H1 (cell line): ENCODE measurements around the gene COL25A1. TPM values are rescaled to one million over a fixed set of nuclear protein-coding genes. Genes with fewer than 3 reads are reported as not detected.

Experiments
- CTCF ChIA-PET: fragments of 300-600 bp; sonication (Branson Sonifier 250); formaldehyde crosslinking; loops from one replicate; lab custom pipeline; 2021; ENCODE audit not compliant: partially characterized antibody; lab: Charles Lee
- POLR2A ChIA-PET: fragments of 300-600 bp; sonication (Branson Sonifier 250); formaldehyde crosslinking; loops from one replicate; lab custom pipeline; 2021; ENCODE audit warnings: inconsistent platforms; ENCODE audit not compliant: partially characterized antibody; lab: Charles Lee
- DNase-seq, 2 experiments: peaks; one replicate each; pipeline versions ENCODE4 v3.0.0 to v3.0.0-alpha.2; 2010 to 2022; ENCODE audit warnings: low spot score in 2 of 2, low read depth in 1 of 2, mixed read lengths in 1 of 2
- FAIRE-seq: peaks from 2 replicates; lab custom pipeline; 2011; peaks lifted over from hg19 to GRCh38; lab: Jason Lieb, UNC
- H2AFZ ChIP-seq: 2 replicates; pipeline ENCODE4 v1.8.1; 2012; ENCODE audit warnings: low read length, inconsistent platforms
- H2AK5ac ChIP-seq: 2 replicates; pipeline ENCODE4 v1.6.1; 2013; ENCODE audit warnings: low read depth, low read length
- H2BK120ac ChIP-seq: replicated peaks from 2 replicates; pipeline ENCODE3; 2013; ENCODE audit warnings: low read depth, low read length, inconsistent platforms
- H2BK12ac ChIP-seq: 2 replicates; pipeline ENCODE4 v1.6.1; 2013; ENCODE audit warnings: low read depth, low read length
- H2BK15ac ChIP-seq: 2 replicates; pipeline ENCODE4 v1.6.1; 2013; ENCODE audit warnings: low read length
- H2BK20ac ChIP-seq: 2 replicates; pipeline ENCODE4 v1.6.1; 2013; ENCODE audit warnings: low read length
- H2BK5ac ChIP-seq: 2 replicates; pipeline ENCODE4 v1.6.1; 2013; ENCODE audit warnings: low read depth, low read length
- H3K14ac ChIP-seq: 2 replicates; pipeline ENCODE4 v1.6.1; 2013; ENCODE audit warnings: inconsistent platforms; ENCODE audit not compliant: insufficient read length
- H3K18ac ChIP-seq: 2 replicates; pipeline ENCODE4 v1.6.1; 2013; ENCODE audit warnings: low read length; ENCODE audit errors: extremely low read depth
- H3K23ac ChIP-seq: 2 replicates; pipeline ENCODE4 v1.6.1; 2013; ENCODE audit warnings: inconsistent platforms; ENCODE audit not compliant: insufficient read length
- H3K23me2 ChIP-seq: 2 replicates; pipeline ENCODE4 v1.6.1; 2013; ENCODE audit warnings: low read depth, low read length
- H3K27ac ChIP-seq: 2 replicates; pipeline ENCODE4 v1.6.1; 2011; ENCODE audit warnings: low read depth, low read length, inconsistent platforms
- H3K27me3 ChIP-seq, 4 experiments: replicated peaks in 1 of 4; 1 replicate in 1 of 4; 2 replicates in 3 of 4; pipeline versions ENCODE4 v1.6.1 to v1.8.1; 2011 to 2013; ENCODE audit warnings: low read length in 3 of 4, mild to moderate bottlenecking in 3 of 4, inconsistent platforms in 2 of 4, mixed read lengths in 2 of 4, moderate library complexity in 1 of 4; ENCODE audit not compliant: control insufficient read depth in 3 of 4, insufficient read depth in 3 of 4; ENCODE audit errors: extremely low read depth in 1 of 4
- H3K36me3 ChIP-seq, 4 experiments: 2 replicates each; pipeline versions ENCODE4 v1.6.1 to v1.8.1; 2011 to 2013; ENCODE audit warnings: mild to moderate bottlenecking in 4 of 4, low read length in 3 of 4, moderate library complexity in 2 of 4, control low read depth in 1 of 4, inconsistent platforms in 1 of 4; ENCODE audit not compliant: insufficient read depth in 4 of 4, control insufficient read depth in 2 of 4
- H3K4ac ChIP-seq: replicated peaks from 2 replicates; pipeline ENCODE3; 2013; ENCODE audit warnings: low read length, low read depth, mixed read lengths, inconsistent platforms; ENCODE audit not compliant: insufficient read length
- H3K4me1 ChIP-seq, 4 experiments: replicated peaks in 1 of 4; 1 replicate in 1 of 4; 2 replicates in 3 of 4; pipeline versions ENCODE4 v1.6.1 to v1.8.1; 2011 to 2013; ENCODE audit warnings: low read length in 3 of 4, inconsistent platforms in 2 of 4, mixed read lengths in 1 of 4; ENCODE audit not compliant: insufficient read depth in 4 of 4, control insufficient read depth in 3 of 4
- H3K4me2 ChIP-seq, 2 experiments: 2 replicates each; pipeline versions ENCODE4 v1.6.1 to v1.8.1; 2011 to 2013; ENCODE audit warnings: low read depth in 2 of 2, low read length in 2 of 2, control low read depth in 1 of 2, inconsistent platforms in 1 of 2, mild to moderate bottlenecking in 1 of 2; ENCODE audit not compliant: insufficient read depth in 1 of 2
- H3K4me3 ChIP-seq, 4 experiments: fragments of 200-600, 300-600 bp in 1 of 4; sonication (generic), shearing (Covaris generic), sonication (Bioruptor Twin) in 1 of 4; 2 replicates each; pipeline versions ENCODE4 v1.5.1 to v1.8.1; 2011 to 2016; ENCODE audit warnings: low read length in 4 of 4, low read depth in 3 of 4, control low read depth in 2 of 4, inconsistent platforms in 2 of 4, mild to moderate bottlenecking in 2 of 4, mixed read lengths in 1 of 4, moderate library complexity in 1 of 4; ENCODE audit not compliant: insufficient read depth in 2 of 4; ENCODE audit errors: extremely low read depth in 1 of 4
- H3K56ac ChIP-seq: replicated peaks from 2 replicates; pipeline ENCODE3; 2013; ENCODE audit warnings: low read depth, mild to moderate bottlenecking, mixed read lengths, low read length, inconsistent platforms; ENCODE audit not compliant: insufficient read length
- H3K79me1 ChIP-seq: 2 replicates; pipeline ENCODE4 v1.6.1; 2013; ENCODE audit warnings: low read depth, low read length, control low read depth
- H3K79me2 ChIP-seq, 2 experiments: 2 replicates each; pipeline versions ENCODE4 v1.6.1 to v1.8.1; 2012 to 2013; ENCODE audit warnings: low read length in 2 of 2, mild to moderate bottlenecking in 2 of 2, inconsistent platforms in 1 of 2; ENCODE audit not compliant: insufficient read depth in 2 of 2, control insufficient read depth in 1 of 2
- H3K9ac ChIP-seq, 4 experiments: replicated peaks in 1 of 4; 1 replicate in 1 of 4; 2 replicates in 3 of 4; pipeline versions ENCODE4 v1.6.1 to v1.8.1; 2011 to 2013; ENCODE audit warnings: low read depth in 3 of 4, low read length in 3 of 4, control low read depth in 2 of 4, mild to moderate bottlenecking in 2 of 4, moderate library complexity in 2 of 4, inconsistent platforms in 1 of 4; ENCODE audit errors: extremely low read depth in 1 of 4
- H3K9me3 ChIP-seq, 2 experiments: 2 replicates each; pipeline versions ENCODE4 v1.6.1 to v1.8.1; 2012 to 2013; ENCODE audit warnings: mild to moderate bottlenecking in 2 of 2, moderate library complexity in 2 of 2, control low read depth in 1 of 2, inconsistent platforms in 1 of 2, low read depth in 1 of 2, low read length in 1 of 2, mixed read lengths in 1 of 2; ENCODE audit not compliant: insufficient read depth in 2 of 2
- H4K20me1 ChIP-seq, 2 experiments: replicated peaks in 1 of 2; 2 replicates each; pipeline versions ENCODE3 to v1.8.1; 2011 to 2013; ENCODE audit warnings: inconsistent platforms in 2 of 2, low read length in 2 of 2, mild to moderate bottlenecking in 1 of 2; ENCODE audit not compliant: insufficient read depth in 2 of 2, control insufficient read depth in 1 of 2
- H4K5ac ChIP-seq: 2 replicates; pipeline ENCODE4 v1.6.1; 2013; ENCODE audit warnings: low read length, low read depth, mixed read lengths, inconsistent platforms; ENCODE audit not compliant: insufficient read length
- H4K8ac ChIP-seq: 2 replicates; pipeline ENCODE4 v1.8.0; 2013; ENCODE audit warnings: mild to moderate bottlenecking, moderate library complexity, low read length, inconsistent platforms; ENCODE audit not compliant: insufficient read depth; ENCODE audit errors: extremely low read depth
- H4K91ac ChIP-seq: replicated peaks from 2 replicates; pipeline ENCODE3; 2013; ENCODE audit warnings: low read length, mixed read lengths, inconsistent platforms; ENCODE audit not compliant: insufficient read length
- BRCA1 ChIP-seq: IDR thresholded peaks from 2 replicates; pipeline ENCODE4 v1.6.1; 2012; ENCODE audit warnings: low read depth, low read length, improper control_type of control experiment
- CBX5 ChIP-seq: fragments of 300-800, 300-1000 bp; sonication (generic); IDR thresholded peaks from 2 replicates; pipeline ENCODE4 v1.7.1; 2016; ENCODE audit warnings: antibody characterized with exemption, low read length, low read depth
- CTCF ChIP-seq, 3 experiments: IDR thresholded peaks; 1 replicate in 2 of 3; 2 replicates in 1 of 3; pipeline versions ENCODE4 v1.5.1 to v1.6.1; 2011; ENCODE audit warnings: low read length in 3 of 3, mild to moderate bottlenecking in 3 of 3, inconsistent platforms in 2 of 3, low read depth in 1 of 3, moderate library complexity in 1 of 3; ENCODE audit not compliant: insufficient read depth in 1 of 3; ENCODE audit errors: control extremely low read depth in 1 of 3
- GABPA ChIP-seq: IDR thresholded peaks from 2 replicates; pipeline ENCODE4 v1.6.1; 2011; ENCODE audit warnings: mild to moderate bottlenecking, low read length, moderate library complexity, borderline replicate concordance; ENCODE audit not compliant: insufficient read depth
- MAFK ChIP-seq: IDR thresholded peaks from 2 replicates; pipeline ENCODE4 v1.6.1; 2012; ENCODE audit warnings: low read depth, mild to moderate bottlenecking, improper control_type of control experiment, low read length
- NRF1 ChIP-seq: IDR thresholded peaks from 2 replicates; pipeline ENCODE4 v1.6.1; 2011; ENCODE audit warnings: mild to moderate bottlenecking, low read depth, low read length, improper control_type of control experiment
- RAD21 ChIP-seq, 2 experiments: IDR thresholded peaks in 1 of 2; conservative IDR thresholded peaks in 1 of 2; 2 replicates each; pipeline ENCODE4 v1.6.1; 2011; ENCODE audit warnings: low read depth in 2 of 2, low read length in 2 of 2, improper control_type of control experiment in 1 of 2, inconsistent platforms in 1 of 2, mild to moderate bottlenecking in 1 of 2, moderate library complexity in 1 of 2
- WGBS, 2 experiments: shearing (Covaris generic) in 1 of 2; methylation state at CpG; one replicate each; pipeline versions ENCODE4 v1.1.6 to v1.1.7; 2013 to 2015; ENCODE audit warnings: low lambda C conversion rate in 2 of 2, mixed read lengths in 2 of 2, inconsistent platforms in 1 of 2, low coverage in 1 of 2, missing lambda C conversion rate in 1 of 2; ENCODE audit not compliant: insufficient replicate concordance in 2 of 2, insufficient coverage in 1 of 2, insufficient read length in 1 of 2; ENCODE audit errors: extremely low coverage in 1 of 2, missing lambda C conversion rate in 1 of 2; 5-methylcytosine and 5-hydroxymethylcytosine counted together
- polyA plus RNA-seq, 7 experiments: library from polyadenylated mRNA; depleted of rRNA in 3 of 7; stranded (reverse) in 5 of 7; unstranded in 2 of 7; fragments of >200 nt in 5 of 7; fragments of 200-250 nt in 2 of 7; gene quantifications; 1 replicate in 5 of 7; 2 replicates in 1 of 7; 4 replicates in 1 of 7; pipeline versions ENCODE4 v1.2.1 to v1.2.3, GENCODE V29; 2011 to 2013; ENCODE audit warnings: missing spikeins in 2 of 7, mixed read lengths in 2 of 7
- total RNA-seq: library from RNA; stranded (reverse); fragmentation: NEBNext Ultra II Directional; extraction: Animal tissue kit (Norgen Biotek cat#: 25700); gene quantifications from 2 replicates; pipeline ENCODE4 v1.2.1, GENCODE V29; 2021

COL25A1 gene
- total and polyA plus RNA-seq, 2 of the 8 experiments (the other 6 are each of a cell fraction or from before 2014, with no cell fraction given): 1.1 to 8.3 TPM

- no peak overlapping the region for H3K18ac ChIP-seq
- H4K5ac ChIP-seq: no peak overlapping the region
- H2BK120ac ChIP-seq: no peak overlapping the region
- FAIRE-seq (no peak), DNase-seq (no peak)
- no peaks in the 10 kb centered on the region for H3K23me2 ChIP-seq
- H2AFZ ChIP-seq: no peak overlapping the region
- H2BK12ac ChIP-seq: no peak overlapping the region
- H3K9me3 ChIP-seq: no peaks in the 10 kb centered on the region
- no peak overlapping the region for H2AK5ac ChIP-seq
- H3K4me1 ChIP-seq: peaks cover 0 to 4% (median 0%) of the 10 kb centered on the region in 4 experiments; a peak in 1 of 7 replicates
- no peak overlapping the region for H2BK20ac ChIP-seq
- no peak overlapping the region for H3K23ac ChIP-seq
- CTCF ChIA-PET: no interaction called here
- TF ChIP-seq NRF1: no peak
- TF ChIP-seq GABPA: no peak
- TF ChIP-seq MAFK: no peak
- no peak for TF ChIP-seq BRCA1
- TF ChIP-seq RAD21 (IDR thresholded peaks at IDR 0.05 in 1 of 2, conservative IDR thresholded peaks at IDR 0.05 in 1 of 2; ENCODE audit: low read depth in 2 of 2, low read length in 2 of 2): no peak
- no peak for TF ChIP-seq CTCF (IDR thresholded peaks at IDR 0.05; ENCODE audit: control extremely low read depth in 1 of 3, insufficient read depth in 1 of 3, low read depth in 1 of 3, low read length in 3 of 3)
- TF ChIP-seq CBX5: no peak
- H3K4me2 ChIP-seq: no peak overlapping the region
- no peak overlapping the region for H3K56ac ChIP-seq
- no peak overlapping the region for H3K4ac ChIP-seq
- H2BK15ac ChIP-seq: no peak overlapping the region
- no peaks in the 10 kb centered on the region for H3K27me3 ChIP-seq
- H4K91ac ChIP-seq: no peak overlapping the region
- no peak overlapping the region for H3K27ac ChIP-seq
- no peak overlapping the region for H3K4me3 ChIP-seq
- no peaks in the 10 kb centered on the region for H3K36me3 ChIP-seq
- no peaks in the 10 kb centered on the region for H3K79me1 ChIP-seq
- H3K79me2 ChIP-seq: no peaks in the 10 kb centered on the region
- H3K14ac ChIP-seq: no peak overlapping the region
- 98% methylated on average over 3 of the region's 3 CpGs; no CpG with 5 or more reads in 1 of the 2 experiments for WGBS, 2 experiments
- H2BK5ac ChIP-seq: no peak overlapping the region
- H4K20me1 ChIP-seq: no peaks in the 10 kb centered on the region
- POLR2A ChIA-PET: no interaction called here
- H4K8ac ChIP-seq: no peak overlapping the region
- H3K9ac ChIP-seq: no peak overlapping the region
These were observed 347.6 kb downstream of the COL25A1 start for GRCh38 chr4:108954880-108955279.
